Posterior vena cava (tissue), 2 donors: ENCODE data around the gene FSIP1. TPM values are rescaled to one million over a fixed set of nuclear protein-coding genes. Genes with fewer than 3 reads are reported as not detected.

ENCODE experiments used
- DNase-seq: peaks from one replicate; pipeline ENCODE4 v3.0.0-alpha.2; 2020; ENCODE audit warnings: low spot score
- intact Hi-C, 2 donors: fragments of 100-400 bp; cut with DNase I; formaldehyde crosslinking; loops; one replicate each; pipeline versions ENCODE4 v1.14.1 to v1.14.2; 2022 to 2023
- total RNA-seq, 2 donors: library from RNA; stranded (reverse); fragmentation: NEBNext Ultra II Directional; extraction: Animal tissue kit (Norgen Biotek cat#: 25700); gene quantifications; one replicate each; pipeline ENCODE4 v1.2.1, GENCODE V29; 2021
- donor health status: DM: yes; HTN: yes; CAD: no.
- donor health status: DM: yes; HTN: yes; CAD: no.

FSIP1 gene
- total RNA-seq, 2 donors from 2014 or later, result 0.69 to 1.00 TPM

DNA sequence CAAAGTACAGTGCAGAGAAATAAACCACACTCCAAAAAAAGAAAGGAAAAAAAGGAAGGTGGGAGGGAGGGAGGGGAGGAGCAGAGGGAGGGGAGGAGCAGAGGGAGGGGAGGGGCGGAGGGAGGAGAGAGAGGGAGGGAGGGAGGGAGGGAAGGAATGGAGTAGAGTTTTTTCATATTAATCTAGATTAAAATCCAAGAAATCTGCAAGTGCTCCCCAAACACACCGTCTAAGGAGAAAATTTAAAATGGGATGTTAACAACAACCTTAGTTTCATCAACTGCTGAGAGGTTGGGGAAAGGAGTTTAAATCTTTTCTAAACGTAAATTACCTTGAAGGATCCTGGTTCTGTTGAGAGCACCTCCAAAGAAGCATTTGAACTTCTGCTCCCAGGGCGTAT, 6.6 kb downstream of the FSIP1 start:
- DNase-seq, result no peak
- intact Hi-C loops, result no loop called here

DNA sequence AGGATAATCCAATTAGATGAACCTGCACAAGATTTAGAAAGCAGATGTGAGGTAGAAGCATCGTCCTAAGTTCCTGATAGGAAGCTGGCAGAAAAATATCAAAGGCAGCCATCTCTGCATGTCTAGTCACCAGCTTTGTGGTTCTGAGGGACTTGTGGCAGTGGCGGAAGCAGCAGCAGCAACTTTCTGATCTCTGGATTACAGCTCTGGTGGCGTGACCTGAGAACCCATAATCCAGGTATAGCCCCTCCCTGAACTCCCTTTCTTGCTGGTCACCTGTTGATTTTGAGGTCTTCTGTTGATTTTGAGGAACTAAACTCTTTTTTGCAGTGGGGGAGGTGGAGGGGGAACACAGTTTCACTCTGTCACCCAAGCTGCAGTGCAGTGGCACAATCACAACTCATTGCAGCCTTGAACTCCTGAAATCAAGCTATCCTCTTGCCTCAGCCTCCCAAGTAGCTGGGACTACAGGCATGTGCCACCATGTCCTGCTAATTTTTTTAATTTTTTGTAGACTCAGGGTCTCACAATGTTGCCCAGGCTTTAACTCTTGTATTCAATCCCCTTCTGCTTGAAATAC, 7.9 kb downstream of the FSIP1 start:
- intact Hi-C loops, result no loop called here
- no peak for DNase-seq

- intact Hi-C loops, result no loop called here
- DNase-seq, result no peak
These were observed 11.6 kb downstream of the FSIP1 start for GRCh38 chr15:39770748-39771689.

GRCh38 chr15:39767921-39768320, 14.7 kb downstream of the FSIP1 start:
- DNase-seq, result no peak
- intact Hi-C loops, result no loop called here

DNA sequence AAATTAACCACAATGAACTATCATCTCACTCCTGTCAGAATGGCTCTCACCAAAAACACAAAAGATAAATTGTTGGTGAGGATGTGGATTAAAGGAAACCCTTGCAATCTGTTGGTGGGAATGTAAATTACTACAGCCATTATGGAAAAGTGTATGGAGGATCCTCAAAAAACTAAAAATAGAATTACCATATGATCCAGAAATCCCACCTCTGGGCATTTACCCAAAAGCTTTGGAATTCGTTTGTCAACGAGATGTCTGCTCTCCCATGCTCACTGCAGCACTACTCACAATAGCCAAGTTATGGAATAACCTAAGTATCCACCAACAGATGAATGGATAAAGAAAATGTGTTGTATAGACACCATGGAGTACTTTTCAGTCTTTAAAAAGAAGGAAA, 21.6 kb downstream of the FSIP1 start:
- intact Hi-C loops, result loop anchor here in 1 of 2 donors (5.0 kb wide), 1 partner anchor 1049 kb away; no protein-coding TSS in a partner anchor
- no peak for DNase-seq

DNA sequence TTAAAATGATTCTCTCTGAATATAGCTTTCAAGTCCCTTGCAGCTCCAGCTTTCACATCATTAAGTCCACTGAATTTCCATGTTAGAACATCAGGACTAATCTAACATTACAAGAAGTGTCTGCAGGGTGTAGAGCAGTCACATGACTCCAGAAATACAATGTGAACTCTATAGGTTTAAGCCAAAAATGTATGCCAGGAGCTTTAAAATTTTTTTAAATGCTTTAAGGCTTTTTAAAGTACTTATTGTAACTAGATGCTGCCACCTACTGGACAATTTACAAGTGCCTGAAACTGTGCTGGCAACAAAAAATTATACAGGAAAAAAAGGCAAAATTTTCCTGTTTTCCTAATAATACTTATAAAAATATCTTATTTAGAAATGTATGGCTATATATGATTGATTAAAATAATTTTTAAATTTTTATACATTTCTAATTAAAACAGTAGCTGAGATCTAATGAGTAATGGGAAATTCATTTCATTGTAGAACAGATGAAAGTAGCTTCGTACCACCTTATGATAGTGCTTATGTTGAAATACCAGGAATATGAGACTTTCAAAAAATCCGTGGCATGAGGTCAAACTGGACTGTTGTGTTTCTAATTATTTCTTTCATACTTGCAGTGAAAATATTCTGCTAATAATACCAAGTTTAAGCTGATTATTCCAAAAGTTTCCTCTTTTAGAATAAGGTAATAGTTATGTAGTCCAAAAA, 25.7 kb downstream of the FSIP1 start:
- intact Hi-C loops, result loop anchor here (5.0 to 10.0 kb wide), 2 partner anchors 52 to 1050 kb away; no protein-coding TSS in a partner anchor
- no peak for DNase-seq

- intact Hi-C loops, result loop anchor here in 1 of 2 donors (10.0 kb wide), 1 partner anchor 48 kb away; no protein-coding TSS in a partner anchor
- DNase-seq, result no peak
These were observed 29.6 kb downstream of the FSIP1 start for GRCh38 chr15:39752991-39753390.

GRCh38 chr15:39752246-39752645, 30.4 kb downstream of the FSIP1 start:
- intact Hi-C loops, result loop anchor here in 1 of 2 donors (10.0 kb wide), 1 partner anchor 47 kb away; no protein-coding TSS in a partner anchor

GRCh38 chr15:39748276-39748675, 34.4 kb downstream of the FSIP1 start:
- DNase-seq, result no peak
- intact Hi-C loops, result loop anchor here in 1 of 2 donors (10.0 kb wide), 1 partner anchor 63 kb away; no protein-coding TSS in a partner anchor

More at GRCh38 chr15:39752246-39752645, 30.4 kb downstream of the FSIP1 start:
- DNase-seq, result no peak

GRCh38 chr15:39747326-39747725, 35.3 kb downstream of the FSIP1 start:
- intact Hi-C loops, result loop anchor here in 1 of 2 donors (10.0 kb wide), 1 partner anchor 63 kb away; no protein-coding TSS in a partner anchor
- no peak for DNase-seq

DNA sequence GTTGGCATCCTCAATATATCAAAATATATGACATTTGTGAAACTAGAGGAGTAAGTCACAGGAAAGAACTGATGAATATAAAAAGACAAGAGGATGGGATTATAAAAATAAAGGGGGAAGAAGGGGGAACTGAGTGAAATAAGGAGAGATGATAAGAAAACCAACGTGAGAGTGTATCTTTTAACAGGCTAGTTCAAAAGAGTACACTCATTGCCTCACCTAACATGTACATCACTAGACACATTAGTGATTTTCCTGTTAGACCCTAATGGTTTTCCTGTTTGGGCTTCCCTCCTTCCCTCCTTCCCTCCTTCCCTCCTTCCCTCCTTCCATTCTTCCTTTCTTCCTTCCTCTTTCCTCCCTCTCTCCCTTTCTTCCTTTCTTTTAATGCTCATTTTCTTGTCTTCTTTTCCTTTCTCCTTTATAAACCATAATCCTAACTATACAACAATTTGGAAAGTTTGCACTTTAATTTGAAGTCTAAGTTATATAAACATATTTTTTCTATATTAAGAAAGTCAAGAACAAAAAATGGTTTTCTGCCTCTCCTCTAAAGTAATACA, 35.8 kb downstream of the FSIP1 start:
- DNase-seq, result no peak
- intact Hi-C loops, result loop anchor here in 1 of 2 donors (10.0 kb wide), 1 partner anchor 62 kb away; no protein-coding TSS in a partner anchor

GRCh38 chr15:39746176-39746575, 36.5 kb downstream of the FSIP1 start:
- no peak for DNase-seq
- intact Hi-C loops, result loop anchor here in 1 of 2 donors (10.0 kb wide), 1 partner anchor 61 kb away; no protein-coding TSS in a partner anchor

DNA sequence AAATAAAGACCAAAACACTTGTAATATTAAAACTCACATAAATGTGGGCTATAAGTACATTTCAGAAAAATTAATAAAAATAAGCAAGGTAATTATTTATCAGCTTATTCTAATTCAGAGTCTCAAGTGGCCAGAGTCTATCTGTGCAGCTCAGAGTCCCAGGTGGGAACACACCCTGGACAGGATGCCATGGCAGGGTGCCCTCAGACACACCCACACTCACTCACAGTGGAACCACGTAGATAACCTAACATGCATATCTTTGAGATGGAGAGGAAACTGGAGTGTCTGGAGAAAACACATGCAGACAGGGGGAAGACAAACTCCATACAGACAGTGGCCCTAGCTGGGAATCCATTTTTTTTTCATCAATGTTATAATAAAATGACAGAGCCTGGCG, 37.2 kb downstream of the FSIP1 start:
- intact Hi-C loops, result loop anchor here in 1 of 2 donors (10.0 kb wide), 1 partner anchor 61 kb away; no protein-coding TSS in a partner anchor
- DNase-seq, result no peak

GRCh38 chr15:39744334-39745103, 38.1 kb downstream of the FSIP1 start:
- no peak for DNase-seq
- intact Hi-C loops, result loop anchor here in 1 of 2 donors (10.0 kb wide), 1 partner anchor 60 kb away; no protein-coding TSS in a partner anchor

GRCh38 chr15:39743611-39744010, 39.0 kb downstream of the FSIP1 start:
- intact Hi-C loops, result loop anchor here in 1 of 2 donors (10.0 kb wide), 1 partner anchor 59 kb away; no protein-coding TSS in a partner anchor
- no peak for DNase-seq

DNA sequence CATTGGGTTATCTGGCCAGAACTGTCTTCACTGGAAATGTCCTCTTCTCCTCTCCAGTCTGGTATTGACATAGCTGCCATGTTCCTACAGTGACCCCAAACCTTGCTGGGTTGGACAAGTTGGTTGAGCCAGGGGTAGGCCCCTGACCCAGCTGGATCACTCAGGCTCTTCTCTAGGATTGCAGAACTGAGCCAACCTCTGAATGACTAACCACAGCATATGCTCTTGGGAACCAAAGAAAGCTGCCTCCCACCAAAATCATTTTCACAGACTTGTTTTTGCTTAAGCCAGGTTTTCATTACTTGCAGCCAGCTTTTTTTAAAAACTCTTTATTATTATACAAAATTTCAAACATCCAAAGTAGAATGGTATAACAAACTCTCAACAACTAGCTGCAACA, 41.4 kb downstream of the FSIP1 start:
- intact Hi-C loops, result loop anchor here in 1 of 2 donors (10.0 kb wide), 1 partner anchor 56 kb away; no protein-coding TSS in a partner anchor
- DNase-seq, result no peak

DNA sequence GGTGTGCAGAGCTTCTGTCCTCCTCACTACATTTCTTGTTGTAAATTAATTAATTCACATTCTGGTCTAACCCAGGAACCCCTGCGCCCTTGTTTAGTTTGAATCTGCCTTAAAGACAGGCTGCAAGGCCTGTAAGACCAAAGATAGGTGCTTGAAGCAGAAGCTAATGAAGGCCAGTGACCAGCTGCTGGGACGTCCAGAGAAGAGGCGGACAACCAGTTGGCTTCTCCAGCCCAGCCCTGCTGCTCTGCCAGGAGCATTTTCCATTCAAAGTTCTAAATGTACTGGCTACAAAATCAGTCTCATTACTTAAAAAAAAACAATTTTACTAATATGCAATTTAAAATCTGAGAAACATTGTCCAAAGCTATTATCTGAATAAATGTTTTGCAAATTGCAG, 43.6 kb downstream of the FSIP1 start:
- DNase-seq, result no peak

DNA sequence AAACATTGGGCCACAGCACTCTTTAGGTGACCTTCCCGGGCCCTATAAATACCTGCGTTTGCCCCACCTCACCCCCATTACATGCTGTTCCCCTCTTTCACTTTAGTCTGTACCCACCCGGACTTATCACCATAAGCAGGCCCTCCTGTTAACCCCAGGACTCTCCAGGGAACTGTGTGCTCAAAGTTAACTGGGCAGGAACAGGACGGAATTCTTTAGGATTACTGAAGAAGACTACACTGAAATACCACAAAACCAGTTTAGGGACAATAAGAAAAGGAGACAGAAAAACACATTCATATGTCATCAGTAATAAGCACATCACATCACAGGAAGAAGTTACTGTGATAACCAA, 45.5 kb downstream of the FSIP1 start:
- no peak for DNase-seq
- intact Hi-C loops, result no loop called here

More for the DNA sequence above, 43.6 kb downstream of the FSIP1 start:
- intact Hi-C loops, result no loop called here
